DND-41 (cell line): ENCODE measurements around the gene PPIB.

ENCODE experiments used
- ATAC-seq: fragments of 200-7000 bp; cut with Tn5 transposase; 3 replicates; pipeline ENCODE4 v1.9.1; 2021; ENCODE audit warnings: low read depth; ENCODE audit not compliant: insufficient read depth
- DNase-seq: peaks from one replicate; pipeline ENCODE4 v3.0.0-alpha.2; 2020
- H2AFZ ChIP-seq: 2 replicates; pipeline ENCODE4 v1.6.0; 2012; ENCODE audit warnings: low read depth, low read length
- H3K27ac ChIP-seq: 2 replicates; pipeline ENCODE4 v1.5.1; 2012; ENCODE audit warnings: low read length, inconsistent platforms
- H3K27me3 ChIP-seq: fragments of 200-600 bp; sonication (generic); 2 replicates; pipeline ENCODE4 v1.6.0; 2012; ENCODE audit warnings: low read length, mild to moderate bottlenecking, inconsistent platforms; ENCODE audit not compliant: insufficient read depth, poor library complexity
- H3K36me3 ChIP-seq: 2 replicates; pipeline ENCODE4 v1.5.1; 2012; ENCODE audit warnings: low read length, inconsistent platforms; ENCODE audit not compliant: insufficient read depth
- H3K4me1 ChIP-seq: 2 replicates; pipeline ENCODE4 v1.5.1; 2012; ENCODE audit warnings: mild to moderate bottlenecking, low read length; ENCODE audit not compliant: insufficient read depth
- H3K4me2 ChIP-seq: 2 replicates; pipeline ENCODE4 v1.6.0; 2012; ENCODE audit warnings: mild to moderate bottlenecking, moderate library complexity, low read length, inconsistent platforms; ENCODE audit not compliant: insufficient read depth
- H3K4me3 ChIP-seq, 2 experiments: fragments of 200-600 bp in 1 of 2; shearing (Covaris generic) in 1 of 2; 2 replicates each; pipeline ENCODE4 v1.5.1; 2012 to 2016; ENCODE audit warnings: inconsistent platforms in 2 of 2, low read length in 2 of 2, mild to moderate bottlenecking in 2 of 2, low read depth in 1 of 2, moderate library complexity in 1 of 2
- H3K79me2 ChIP-seq: 2 replicates; pipeline ENCODE4 v1.6.0; 2012; ENCODE audit warnings: low read length, inconsistent platforms; ENCODE audit not compliant: insufficient read depth
- H3K9ac ChIP-seq: 2 replicates; pipeline ENCODE4 v1.6.0; 2012; ENCODE audit warnings: low read depth, mild to moderate bottlenecking, inconsistent platforms, low read length, moderate library complexity
- H3K9me3 ChIP-seq: 2 replicates; pipeline ENCODE4 v1.5.1; 2012; ENCODE audit warnings: low read length, moderate library complexity, mild to moderate bottlenecking, inconsistent platforms; ENCODE audit not compliant: insufficient read depth, severe bottlenecking
- H4K20me1 ChIP-seq: 2 replicates; pipeline ENCODE4 v1.6.0; 2012; ENCODE audit warnings: low read length; ENCODE audit not compliant: insufficient read depth
- CTCF ChIP-seq: IDR thresholded peaks from 2 replicates; pipeline ENCODE4 v1.5.1; 2012; ENCODE audit warnings: borderline replicate concordance, low read length, moderate library complexity, mild to moderate bottlenecking; ENCODE audit not compliant: poor library complexity, severe bottlenecking; ENCODE audit errors: extremely low read depth
- EZH2 ChIP-seq: IDR thresholded peaks from 3 replicates; pipeline ENCODE4 v1.6.1; 2012; ENCODE audit warnings: borderline replicate concordance, low read depth, mild to moderate bottlenecking, moderate library complexity, low read length, inconsistent platforms; ENCODE audit not compliant: severe bottlenecking

Gene PPIB

DNA sequence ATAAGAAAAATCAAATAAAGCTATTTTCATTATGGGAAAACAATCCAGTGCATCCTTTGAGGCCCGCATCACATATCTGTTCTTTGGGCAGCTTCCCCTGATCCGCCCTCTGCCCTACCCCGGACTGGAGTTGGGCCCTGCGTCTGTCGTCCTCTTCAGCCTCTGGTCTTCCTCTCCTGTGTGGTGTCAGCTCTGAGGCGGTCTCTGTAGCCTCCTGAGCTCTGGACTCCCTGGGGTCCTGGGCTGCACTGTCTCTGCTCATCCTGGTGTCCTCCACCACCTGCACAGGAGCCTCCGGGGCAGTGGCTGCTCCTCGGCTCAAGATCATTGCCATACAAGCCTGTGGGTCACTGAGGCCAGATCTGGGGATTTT is 18.6 kb downstream of the PPIB start:
- Histone ChIP-seq H3K4me2 (no peak overlapping the region), H3K79me2 (no peaks in the 10 kb centered on the region), H3K27me3 (no peaks in the 10 kb centered on the region), H3K9me3 (no peaks in the 10 kb centered on the region), H3K4me1 (no peaks in the 10 kb centered on the region), H3K9ac (no peak overlapping the region), H4K20me1 (no peaks in the 10 kb centered on the region; the same call in 1 of the 2 replicates), H3K36me3 (peaks cover 24% of the 10 kb centered on the region), H3K4me3 (no peak overlapping the region), H2AFZ (no peak overlapping the region), H3K27ac (no peak overlapping the region)
- DNase-seq (no peak), ATAC-seq (no peak)
- TF ChIP-seq EZH2 (no peak), CTCF (no peak)

GRCh38 chr15:64143276-64143675 is 19.5 kb downstream of the PPIB start:
- Histone ChIP-seq H3K9me3 (no peaks in the 10 kb centered on the region), H3K27me3 (no peaks in the 10 kb centered on the region), H3K36me3 (peaks cover 29% of the 10 kb centered on the region), H3K27ac (no peak overlapping the region), H3K9ac (no peak overlapping the region), H3K4me3 (no peak overlapping the region), H2AFZ (no peak overlapping the region), H3K4me1 (no peaks in the 10 kb centered on the region), H4K20me1 (no peaks in the 10 kb centered on the region; the same call in 1 of the 2 replicates), H3K79me2 (no peaks in the 10 kb centered on the region), H3K4me2 (no peak overlapping the region)
- ATAC-seq (no peak), DNase-seq (no peak)
- TF ChIP-seq CTCF: no peak
- no peak for TF ChIP-seq EZH2

DNA sequence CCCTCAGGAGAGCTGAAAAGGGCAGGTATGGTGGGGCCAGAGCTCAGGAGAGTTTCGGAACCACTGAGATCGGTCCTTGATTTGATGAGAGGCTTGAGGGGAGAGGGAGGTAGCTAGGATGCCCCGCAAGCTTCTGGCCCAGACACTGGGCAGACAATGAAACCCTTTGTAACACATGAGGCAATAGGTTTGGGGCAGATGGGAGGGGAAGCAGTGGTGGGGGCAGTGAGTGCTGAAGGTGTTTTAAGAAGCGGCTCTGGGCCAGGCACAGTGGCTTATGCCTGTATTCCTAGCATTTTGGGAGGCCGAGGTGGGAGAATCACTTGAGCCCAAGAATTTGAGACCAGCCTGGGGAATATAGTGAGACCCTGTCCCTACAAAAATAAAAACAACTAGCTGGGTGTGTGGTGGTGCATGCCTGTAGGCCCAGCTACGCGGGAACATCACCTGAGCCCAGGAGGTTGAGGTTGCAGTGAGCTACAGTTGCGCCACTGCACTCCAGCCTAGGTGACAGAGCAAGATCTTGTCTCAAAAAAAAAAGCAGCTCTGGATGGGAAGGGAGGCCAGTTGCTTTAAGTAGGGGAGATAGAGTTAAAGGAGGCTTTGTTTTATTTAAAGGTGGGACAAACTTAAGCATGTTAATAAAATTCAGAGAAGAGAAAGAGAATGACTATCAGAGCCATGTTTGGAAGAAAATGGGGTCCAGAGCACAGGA is 20.9 kb downstream of the PPIB start:
- H3K4me3 ChIP-seq: no peak overlapping the region
- DNase-seq (no peak), ATAC-seq (no peak)
- no peak overlapping the region for H3K4me2 ChIP-seq
- H3K79me2 ChIP-seq: no peaks in the 10 kb centered on the region
- H4K20me1 ChIP-seq: no peaks in the 10 kb centered on the region; the same call in 1 of the 2 replicates
- H3K27ac ChIP-seq: no peak overlapping the region
- H3K9ac ChIP-seq: no peak overlapping the region
- H3K36me3 ChIP-seq: peaks cover 41% of the 10 kb centered on the region
- no peak overlapping the region for H2AFZ ChIP-seq
- H3K4me1 ChIP-seq: no peaks in the 10 kb centered on the region
- H3K27me3 ChIP-seq: no peaks in the 10 kb centered on the region
- TF ChIP-seq EZH2 (no peak), CTCF (no peak)
- H3K9me3 ChIP-seq: no peaks in the 10 kb centered on the region
